ENCODE results near the gene IL1RN.
"Not testable (repeated sequence)": the region's sequence is repeated elsewhere in the genome, so short reads cannot be mapped to it uniquely, and the experiment has no call there.

IL1RN gene, protein sequence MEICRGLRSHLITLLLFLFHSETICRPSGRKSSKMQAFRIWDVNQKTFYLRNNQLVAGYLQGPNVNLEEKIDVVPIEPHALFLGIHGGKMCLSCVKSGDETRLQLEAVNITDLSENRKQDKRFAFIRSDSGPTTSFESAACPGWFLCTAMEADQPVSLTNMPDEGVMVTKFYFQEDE

DNA sequence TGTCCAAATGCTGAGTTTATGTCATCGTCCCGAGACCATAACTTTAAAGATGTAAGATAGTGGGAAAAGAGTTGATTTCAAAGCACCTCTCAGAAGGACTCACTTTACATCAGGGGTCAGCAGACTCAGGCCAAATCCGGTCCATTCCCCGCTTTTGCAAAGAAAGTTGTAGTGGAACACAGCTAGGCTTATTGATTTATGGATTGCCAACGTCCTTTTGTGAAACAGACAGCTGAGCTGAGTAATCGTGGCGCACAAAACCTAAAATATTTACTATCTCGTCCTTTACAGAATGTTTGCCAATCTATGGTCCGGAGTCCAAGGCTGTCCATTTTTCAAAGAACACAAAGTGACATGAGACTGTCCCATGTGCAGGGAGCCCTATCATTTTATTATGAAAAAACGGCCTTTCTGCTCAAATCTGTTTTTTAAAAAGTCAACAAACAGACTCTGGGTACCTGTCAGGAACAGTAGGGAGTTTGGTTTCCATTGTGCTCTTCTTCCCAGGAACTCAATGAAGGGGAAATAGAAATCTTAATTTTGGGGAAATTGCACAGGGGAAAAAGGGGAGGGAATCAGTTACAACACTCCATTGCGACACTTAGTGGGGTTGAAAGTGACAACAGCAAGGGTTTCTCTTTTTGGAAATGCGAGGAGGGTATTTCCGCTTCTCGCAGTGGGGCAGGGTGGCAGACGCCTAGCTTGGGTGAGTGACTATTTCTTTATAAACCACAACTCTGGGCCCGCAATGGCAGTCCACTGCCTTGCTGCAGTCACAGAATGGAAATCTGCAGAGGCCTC, at the start of gene IL1RN:
TSS of gene IL1RN (plus strand) at position 754 of the 801 bp plus-strand sequence. CDS start at position 781, 27 bp downstream.
- no peak for DNase-seq (ENCODE audit: low read depth in 3 of 3)

DNA sequence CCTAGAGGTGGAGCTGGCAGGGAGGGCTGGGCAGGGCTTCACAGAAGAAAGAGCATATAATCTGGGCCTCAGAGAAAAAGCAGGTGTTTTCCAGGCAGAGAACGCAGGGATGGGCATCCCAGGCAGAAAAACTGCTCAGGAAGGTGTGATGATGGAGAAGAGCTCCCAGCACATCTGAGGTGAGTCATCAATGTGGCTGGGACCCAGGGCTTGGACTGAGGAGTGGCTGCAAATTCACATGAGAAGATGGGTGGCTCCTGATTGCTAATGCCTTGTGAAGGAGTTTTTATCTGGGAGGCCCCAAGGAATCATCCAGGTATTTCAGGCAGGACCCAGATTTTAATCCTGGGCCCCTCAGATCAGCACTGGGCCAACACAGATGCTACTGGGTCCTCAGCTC, 49.5 kb upstream of the IL1RN start:
- DNase-seq (ENCODE audit: low read depth in 3 of 3): no peak

DNA sequence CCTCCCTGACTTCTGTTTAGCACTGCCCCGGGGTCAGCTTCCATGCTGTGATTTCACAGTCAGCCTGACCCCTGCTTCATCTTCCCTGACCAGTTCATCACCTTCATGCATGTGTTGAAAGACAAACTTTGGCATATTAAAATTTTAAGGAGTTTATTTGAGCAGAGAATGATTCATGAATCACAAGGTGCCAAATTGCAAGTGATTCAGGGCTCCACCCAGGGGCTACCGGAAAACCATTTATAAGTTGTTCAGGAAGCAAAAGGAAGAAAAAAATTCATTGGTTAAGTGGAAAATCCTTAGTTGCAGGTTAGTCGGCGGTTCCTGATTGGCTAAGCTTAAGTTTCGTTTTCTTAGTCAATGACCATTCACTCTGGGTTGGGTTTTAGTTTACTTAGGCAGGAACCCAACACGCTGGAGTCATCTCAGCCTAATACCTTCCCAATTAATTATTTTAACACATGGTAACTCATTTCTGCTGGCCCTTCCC, 49.0 kb upstream of the IL1RN start:
- DNase-seq (ENCODE audit: low read depth in 3 of 3): no peak

DNA sequence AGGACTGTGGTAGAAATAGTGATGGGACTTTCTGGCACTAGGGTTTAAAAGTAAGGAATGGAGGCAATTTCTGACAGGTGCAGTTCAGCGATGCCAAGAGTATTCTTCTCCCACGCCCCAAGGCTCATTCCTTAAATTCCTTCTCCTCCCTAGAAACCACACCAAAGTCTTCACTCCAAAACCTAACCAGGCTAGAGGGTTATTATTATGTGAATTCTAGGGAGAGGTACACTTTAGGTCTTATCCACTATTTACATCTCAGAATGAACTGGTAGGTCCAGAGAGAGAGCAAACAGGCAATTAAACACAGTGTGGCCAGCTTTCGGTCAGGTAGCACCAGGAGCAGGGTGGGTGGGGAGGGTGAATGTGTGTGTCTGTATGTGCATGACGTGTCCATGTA, 48.3 kb upstream of the IL1RN start:
- no peak for DNase-seq (ENCODE audit: low read depth in 3 of 3)

DNA sequence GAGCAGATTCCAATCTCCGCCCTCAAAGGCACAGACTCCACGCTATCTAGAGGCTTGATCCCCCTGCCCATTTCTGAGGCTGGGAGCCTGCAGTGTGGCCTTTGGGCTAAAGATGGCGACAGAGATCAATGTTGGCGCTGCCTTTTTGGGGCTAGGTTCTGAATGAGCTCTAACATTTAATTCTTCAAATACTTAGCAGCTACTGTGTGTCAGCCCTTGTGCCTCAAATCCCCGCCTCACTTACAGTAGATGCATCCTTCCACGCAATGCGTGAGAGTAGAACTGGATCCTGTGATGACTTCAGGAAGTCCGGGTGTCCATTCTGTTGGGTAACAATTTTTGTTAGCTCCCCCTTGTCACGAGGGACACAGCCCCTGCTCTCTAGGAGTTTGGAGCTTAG, 47.3 kb upstream of the IL1RN start:
- peak in 2 of 3 donors; percentile 33 to 42 for DNase-seq (ENCODE audit: low read depth in 3 of 3)

DNA sequence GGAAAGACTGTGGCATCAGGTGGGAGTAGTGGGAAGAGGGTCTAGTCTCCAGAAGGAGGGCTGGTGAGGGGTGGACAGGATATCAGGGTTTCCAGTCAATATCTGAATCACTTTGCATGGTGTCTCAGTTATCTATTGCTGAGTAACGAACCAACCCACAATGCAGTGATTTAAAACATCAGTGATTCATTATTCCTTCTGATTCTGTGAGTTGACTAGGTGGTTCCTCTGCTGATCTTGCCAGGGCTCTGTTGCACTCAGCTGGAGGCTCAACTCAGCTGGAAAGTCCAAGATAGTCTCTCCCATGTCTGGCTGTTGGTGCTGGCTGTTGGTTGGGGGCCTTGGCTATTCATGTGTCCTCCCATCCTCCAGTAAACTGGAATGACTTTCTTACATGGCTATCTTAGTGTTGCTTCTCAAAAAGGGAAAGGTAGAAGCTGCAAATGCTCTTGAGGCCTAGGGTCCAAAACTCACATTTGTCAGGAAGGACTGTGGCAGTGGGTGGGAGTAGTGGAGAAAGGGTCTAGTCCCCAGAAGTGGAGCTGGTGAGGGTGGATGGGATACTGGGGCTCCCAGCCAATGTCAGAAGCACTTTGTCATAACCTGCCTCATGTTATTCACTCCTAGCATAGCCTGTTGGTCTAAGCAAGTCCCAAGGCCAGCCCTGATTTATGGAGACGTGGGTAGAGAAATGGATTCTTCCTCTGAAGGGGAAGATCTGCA, 45.7 kb upstream of the IL1RN start:
- no peak for DNase-seq (ENCODE audit: low read depth in 3 of 3)

DNA sequence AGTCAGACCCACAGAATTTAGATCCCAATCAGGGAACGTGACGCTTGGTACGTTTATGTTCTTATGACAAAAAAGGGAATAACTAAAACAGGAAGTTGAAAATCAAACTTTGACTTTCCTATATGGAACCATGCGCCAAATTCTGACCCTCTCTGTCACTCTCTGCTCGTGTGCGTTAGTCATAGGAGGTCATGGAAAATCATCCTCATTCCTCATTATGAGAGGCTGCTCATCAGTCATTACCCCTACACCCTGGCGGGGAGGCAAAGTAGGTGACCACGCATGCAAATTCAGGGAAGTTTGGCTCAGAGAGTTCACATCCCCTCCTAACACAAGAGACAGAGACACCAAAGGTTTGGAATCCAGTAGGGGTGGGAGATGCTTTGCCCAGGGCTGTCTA, 44.1 kb upstream of the IL1RN start:
- DNase-seq (ENCODE audit: low read depth in 3 of 3): no peak

DNA sequence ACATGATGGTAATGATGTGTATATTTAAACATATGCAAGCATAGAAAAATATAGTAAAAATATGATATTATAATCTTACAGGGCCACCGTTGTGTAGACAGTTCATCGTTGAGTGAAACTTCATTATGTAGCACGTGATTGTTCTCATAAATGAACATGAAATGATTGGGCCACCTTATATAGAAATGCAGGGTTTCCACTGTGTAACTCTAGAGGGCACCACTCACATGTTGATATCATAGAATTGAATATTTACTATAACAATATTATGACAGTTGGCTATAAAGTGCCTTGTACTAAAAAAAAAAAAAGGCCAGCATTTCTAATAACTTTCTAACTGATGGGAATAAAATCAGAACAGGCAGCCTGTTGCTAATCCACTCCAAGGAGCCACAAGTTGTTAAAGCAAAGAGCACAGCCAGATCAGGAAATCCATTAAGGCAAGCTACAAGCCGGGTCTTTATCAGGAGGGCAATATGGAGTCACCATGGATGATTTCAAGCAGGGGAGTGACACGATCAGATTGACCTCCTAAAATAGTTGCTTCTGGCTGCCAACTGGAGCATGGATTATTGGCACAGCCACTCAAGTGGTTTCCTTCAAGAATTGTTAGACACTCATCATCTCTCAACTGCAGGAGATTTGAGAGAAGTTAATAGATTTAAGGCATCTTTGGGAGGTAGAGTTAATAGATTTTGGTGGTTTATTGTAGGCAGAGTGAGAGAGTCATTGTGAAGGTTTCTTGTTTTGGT, 43.0 kb upstream of the IL1RN start:
- no peak for DNase-seq (ENCODE audit: low read depth in 3 of 3)

DNA sequence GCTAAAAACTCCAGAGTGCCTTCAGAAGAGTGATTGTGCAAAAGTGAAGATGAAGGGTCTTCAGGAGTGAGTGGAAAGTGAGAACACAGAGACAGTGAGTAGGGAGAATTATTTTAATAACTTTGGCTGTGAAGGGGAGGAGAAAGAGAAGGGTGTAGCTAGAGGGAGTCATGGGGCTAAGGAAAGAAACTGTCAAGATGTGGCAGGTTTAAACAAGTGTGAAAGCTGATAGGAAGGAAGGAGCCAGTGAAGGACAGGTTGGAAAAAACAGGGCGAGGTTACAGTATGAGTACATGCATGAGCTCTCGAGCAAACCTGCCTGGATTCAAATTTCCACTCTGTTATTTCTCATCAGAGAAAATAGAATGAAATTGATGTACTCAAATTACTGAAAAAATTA, 41.9 kb upstream of the IL1RN start:
- no peak for DNase-seq (ENCODE audit: low read depth in 3 of 3)

DNA sequence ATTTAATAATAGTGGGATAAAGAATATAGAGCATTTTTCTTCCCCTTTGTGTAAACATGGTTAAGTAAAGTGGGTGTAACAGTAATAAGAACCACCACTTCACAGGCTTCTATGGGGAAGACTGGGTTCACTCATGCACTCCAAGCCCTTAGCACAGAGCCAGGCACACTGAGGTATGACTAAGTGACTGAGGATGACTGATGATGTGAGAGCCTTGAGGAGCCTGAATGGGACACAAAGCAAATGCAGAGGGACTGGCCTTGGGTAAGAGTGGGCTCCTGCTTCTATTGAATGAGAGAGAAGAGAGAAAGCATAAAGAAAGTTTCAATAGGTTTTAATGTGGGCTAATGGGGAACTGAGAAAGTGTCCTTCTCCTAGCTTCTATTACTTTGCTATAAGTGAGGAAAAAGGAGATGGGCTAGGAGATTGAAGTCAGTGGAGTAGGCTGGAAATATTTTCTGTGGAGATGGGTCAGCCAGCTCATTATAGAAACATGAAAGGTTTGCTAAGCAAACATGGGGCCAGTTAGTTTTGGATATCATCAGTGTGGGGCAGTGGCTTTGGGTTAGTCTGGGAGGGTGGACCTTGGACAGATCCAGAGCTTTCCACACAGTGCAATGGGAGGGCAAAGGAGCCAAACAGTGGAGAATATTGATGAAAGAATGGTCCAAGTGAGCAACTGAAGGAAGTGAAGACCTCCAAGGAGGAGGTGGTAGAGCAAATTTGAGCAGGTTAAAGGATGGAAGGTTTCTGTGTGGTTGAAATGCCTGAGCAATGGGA, 39.0 kb upstream of the IL1RN start:
- DNase-seq (ENCODE audit: low read depth in 3 of 3): no peak

DNA sequence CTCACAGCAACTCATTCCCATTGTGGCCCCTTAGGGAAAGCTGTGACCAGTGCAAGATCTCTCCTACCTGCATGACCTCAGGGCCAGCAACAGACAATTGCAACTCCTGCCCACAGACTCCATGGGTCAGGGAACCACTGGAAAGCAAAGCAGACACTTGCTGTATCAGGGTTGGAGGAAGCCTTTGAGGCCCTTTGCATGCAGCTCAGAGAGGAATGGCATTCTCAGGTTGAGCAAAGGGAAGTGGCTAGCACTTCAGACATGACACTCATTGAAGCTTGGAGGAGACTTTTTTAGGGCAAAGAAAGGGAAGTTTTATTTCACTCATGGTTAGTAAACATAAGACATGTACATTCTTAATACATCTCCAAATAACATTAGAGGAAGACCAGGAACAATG, 37.5 kb upstream of the IL1RN start:
- no peak for DNase-seq (ENCODE audit: low read depth in 3 of 3)

DNA sequence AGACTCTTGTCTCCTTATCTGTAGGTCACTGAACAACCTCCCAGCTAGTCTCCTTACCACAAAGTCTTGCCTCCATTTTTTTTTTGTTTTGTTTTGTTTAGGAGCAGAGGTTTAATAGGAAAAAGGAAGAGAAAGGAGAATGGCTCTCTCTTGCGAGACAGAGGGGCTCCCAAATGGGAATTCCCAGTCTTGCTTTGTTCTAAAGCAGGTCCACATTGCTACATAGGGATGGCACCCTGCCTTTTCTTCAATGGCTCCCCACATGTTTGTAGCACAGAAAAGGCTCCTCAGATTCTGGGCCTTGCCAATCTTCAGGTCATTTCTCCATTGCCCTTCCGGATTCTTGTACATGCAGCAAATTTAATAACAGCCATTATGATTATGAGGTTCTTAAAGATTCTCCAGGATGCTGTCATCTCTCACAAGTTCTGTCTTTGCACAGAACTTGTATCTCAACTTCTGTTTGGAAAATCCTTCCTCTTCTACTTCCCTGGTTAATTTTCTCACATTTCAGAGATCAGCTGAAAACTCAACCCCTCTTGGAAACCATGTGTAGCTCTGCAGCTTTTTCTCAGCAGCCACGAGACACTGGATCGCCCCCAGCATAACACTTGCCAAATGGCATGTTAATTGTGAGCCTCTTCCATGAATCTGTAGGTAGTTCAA, 36.0 kb upstream of the IL1RN start:
- DNase-seq (ENCODE audit: low read depth in 3 of 3): no peak

DNA sequence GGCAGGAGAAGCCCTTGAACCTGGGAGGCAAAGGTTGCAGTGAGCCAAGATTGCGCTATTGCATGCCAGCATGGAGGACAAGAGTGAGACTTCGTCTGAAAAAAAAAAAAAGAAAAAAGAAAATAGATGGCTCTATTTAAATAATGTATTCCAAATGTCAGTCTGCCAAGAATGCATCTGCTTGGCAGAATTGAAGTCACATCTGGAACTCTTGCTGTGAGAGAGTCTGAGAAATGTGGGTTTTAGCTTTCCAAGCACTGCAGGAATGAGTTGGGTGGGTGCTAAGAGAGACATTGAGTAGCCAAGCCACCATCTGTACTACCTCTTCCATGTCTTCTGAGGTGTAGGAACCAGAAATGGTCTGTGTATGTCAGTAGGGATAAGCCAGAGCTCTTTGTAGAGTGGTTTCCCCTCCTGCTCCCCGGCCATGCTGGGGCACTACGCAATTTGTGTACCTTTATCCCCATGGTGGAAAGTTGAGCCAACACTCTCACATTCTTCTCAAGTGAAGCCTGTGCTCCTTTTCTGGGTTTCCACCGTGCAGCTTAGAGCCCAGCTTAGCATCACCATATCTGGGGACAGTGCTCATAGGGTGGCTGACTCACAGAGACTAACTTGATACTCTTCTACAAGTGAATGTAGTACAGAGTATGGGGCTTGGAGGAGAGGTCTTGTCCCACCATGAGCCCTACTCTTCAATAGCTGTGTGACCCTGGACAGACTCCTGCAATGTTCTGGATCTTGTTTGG, 34.4 kb upstream of the IL1RN start:
- no peak for DNase-seq (ENCODE audit: low read depth in 3 of 3)

DNA sequence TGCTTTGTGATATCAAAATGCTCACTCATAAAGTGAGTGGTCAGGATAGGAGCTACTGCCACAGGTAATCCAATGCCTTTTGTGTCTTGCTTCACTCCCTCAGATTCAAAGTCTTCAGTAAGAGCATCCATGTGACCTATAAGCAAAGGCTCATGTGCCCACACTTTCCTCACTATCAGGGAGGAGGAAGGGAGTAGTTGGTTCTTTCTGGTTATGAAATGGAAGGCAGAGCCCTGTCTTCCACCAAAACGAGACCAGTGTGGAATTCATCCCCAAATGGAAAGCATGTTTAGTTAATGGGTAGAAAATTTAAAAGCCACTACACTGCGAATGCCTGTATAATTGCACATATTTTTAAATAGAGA, 33.8 kb upstream of the IL1RN start:
- no peak for DNase-seq (ENCODE audit: low read depth in 3 of 3)

DNA sequence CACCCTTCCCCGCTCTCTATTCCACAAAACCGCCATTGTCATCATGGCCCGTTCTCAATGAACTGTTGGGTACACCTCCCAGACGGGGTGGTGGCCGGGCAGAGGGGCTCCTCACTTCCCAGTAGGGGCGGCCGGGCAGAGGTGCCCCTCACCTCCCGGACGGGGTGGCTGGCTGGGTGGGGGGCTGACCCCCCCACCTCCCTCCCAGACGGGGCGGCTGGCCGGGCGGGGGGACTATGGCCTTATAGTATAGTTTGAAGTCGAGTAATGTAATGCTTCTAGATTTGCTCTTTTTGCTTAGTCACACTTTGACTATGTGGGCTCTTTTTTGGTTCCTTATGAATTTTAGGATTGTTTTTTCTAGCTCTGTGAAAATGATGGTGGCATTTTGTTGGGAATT, 31.1 kb upstream of the IL1RN start:
- DNase-seq (ENCODE audit: low read depth in 3 of 3): not testable (repeated sequence)

DNA sequence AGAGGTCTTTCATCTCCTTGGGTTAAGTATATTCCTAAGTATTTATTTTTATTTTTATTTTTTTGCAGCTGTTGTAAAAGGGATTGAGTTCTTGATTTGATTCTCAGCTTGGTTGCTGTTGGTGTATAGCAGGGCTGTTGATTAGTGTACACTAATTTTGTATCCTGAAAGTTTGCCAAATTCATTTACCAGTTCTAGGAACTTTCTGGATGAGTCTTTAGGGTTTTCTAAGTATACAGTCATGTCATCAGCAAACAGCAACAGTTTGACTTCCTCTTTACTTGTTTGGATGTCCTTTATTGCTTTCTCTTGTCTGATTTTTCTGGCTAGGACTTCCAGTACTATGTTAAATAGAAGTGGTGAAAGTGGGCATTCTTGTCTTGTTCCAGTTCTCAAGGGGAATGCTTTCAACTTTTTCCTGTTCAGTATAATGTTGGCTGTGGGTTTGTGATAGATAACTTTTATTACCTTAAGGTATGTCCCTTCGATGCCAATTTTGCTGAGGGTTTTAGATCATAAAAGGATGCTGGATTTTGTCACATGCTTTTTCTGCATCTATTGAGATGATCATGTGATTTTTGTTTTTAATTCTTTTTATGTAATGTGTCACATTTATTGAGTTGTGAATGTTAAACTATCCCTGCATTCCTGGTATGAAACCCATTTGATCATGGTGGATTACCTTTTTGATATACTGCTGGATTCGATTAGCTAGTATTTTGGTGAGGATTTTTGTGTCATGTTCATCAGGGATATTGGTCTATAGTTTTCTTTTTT, 30.4 kb upstream of the IL1RN start:
- not testable (repeated sequence) for DNase-seq (ENCODE audit: low read depth in 3 of 3)

DNA sequence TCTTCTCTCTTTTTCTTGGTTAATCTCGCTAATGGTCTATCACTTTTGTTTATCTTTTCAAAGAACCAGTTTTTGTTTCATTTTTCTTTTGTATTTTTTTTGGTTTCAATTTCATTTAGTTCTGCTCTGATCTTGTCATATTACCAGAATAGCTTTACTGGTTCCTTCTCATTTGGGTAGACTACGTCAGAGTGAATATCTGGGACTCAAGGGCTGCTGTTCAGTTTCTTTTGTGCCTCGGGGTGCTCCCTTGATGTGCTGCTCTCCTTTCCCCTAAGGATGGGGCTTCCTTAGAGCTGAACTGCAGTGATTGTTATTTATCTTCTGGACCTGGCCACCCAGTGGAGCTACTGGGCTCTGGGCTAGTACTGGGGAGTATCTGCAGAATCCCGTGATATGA, 29.4 kb upstream of the IL1RN start:
- no peak for DNase-seq (ENCODE audit: low read depth in 3 of 3)

DNA sequence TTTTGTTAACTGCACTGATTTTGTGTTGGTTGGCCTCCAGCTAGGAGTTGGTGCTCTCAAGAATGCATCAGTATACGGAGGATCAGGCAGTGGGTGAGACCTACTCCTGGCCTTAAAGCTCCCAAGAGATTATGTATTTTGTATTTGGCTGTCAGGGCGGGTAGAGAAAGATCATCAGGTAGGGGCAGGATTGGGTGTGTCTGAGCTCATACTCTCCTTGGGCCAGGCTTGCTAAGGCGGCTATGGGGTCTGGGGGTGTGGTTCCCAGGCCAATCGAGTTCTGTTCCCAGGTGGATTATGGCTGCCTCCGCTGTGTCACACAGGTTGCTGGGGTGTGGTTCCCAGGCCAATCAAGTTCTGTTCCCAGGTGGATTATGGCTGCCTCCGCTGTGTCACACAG, 28.9 kb upstream of the IL1RN start:
- DNase-seq (ENCODE audit: low read depth in 3 of 3): no peak

DNA sequence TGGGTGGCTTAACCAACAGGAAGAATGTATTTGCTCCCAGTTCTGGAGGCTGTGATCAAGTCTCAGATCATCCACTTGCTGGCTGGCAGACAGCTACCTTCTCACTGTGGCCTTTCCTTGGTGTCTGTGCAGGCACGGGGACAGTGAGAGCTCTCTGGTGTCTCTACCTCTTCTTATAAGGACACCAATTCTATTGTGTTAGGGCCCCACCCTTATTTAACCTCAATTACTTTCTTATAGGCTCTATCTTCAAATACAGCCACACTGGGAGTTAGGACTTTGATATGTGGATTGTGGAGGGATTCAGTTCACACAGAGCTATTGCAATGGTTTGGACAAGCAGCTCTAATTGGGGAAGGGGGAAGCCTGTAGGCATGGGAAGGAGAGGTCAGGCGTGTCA, 25.3 kb upstream of the IL1RN start:
- no peak for DNase-seq (ENCODE audit: low read depth in 3 of 3)

Measured in stimulated activated CD4-positive, alpha-beta T cell treated with anti-CD3 and anti-CD28 coated beads, TNF-alpha, amount 100 ng/mL, for 48 hours (primary cell).